ENCODE data around the gene CREB3L1.

Gene CREB3L1

GRCh38 chr11:46367916-46368267, 90.4 kb downstream of the CREB3L1 start:
- no peak for DNase-seq

- peak; percentile 16 for DNase-seq
Measured at GRCh38 chr11:46369458-46370152, 92.1 kb downstream of the CREB3L1 start.

GRCh38 chr11:46370253-46370652, 92.8 kb downstream of the CREB3L1 start:
- no peak for DNase-seq

Measured in NCI-H446 treated with DMSO at 0.1 percent for 48 hours (cell line).